K562 (cell line): ENCODE measurements around the gene TMEM95. TPM values are rescaled to one million over a fixed set of nuclear protein-coding genes. Genes with fewer than 3 reads are reported as not detected.
A peak's percentile ranks its signal among the peaks of the same experiment; 100 is the strongest.

ENCODE experiments used
- CCNT2 ChIP-seq: IDR thresholded peaks from 2 replicates; pipeline ENCODE4 v1.6.1; 2011; ENCODE audit warnings: borderline replicate concordance, low read depth, mild to moderate bottlenecking, moderate library complexity, mixed read lengths, low read length; ENCODE audit not compliant: insufficient read length; ENCODE audit errors: extremely low read depth
- KDM2B ChIP-seq: fragments of 250-450 bp; sonication (Bioruptor Pico); IDR thresholded peaks from 2 replicates; pipeline ENCODE4 v1.8.0; 2021; ENCODE audit warnings: mild to moderate bottlenecking, moderate library complexity
- MAZ ChIP-seq, 2 experiments: fragments of 450-650 bp in 1 of 2; sonication (generic) in 1 of 2; formaldehyde crosslinking; IDR thresholded peaks in 1 of 2; conservative IDR thresholded peaks in 1 of 2; 2 replicates each; pipeline versions ENCODE4 v1.4.0 to v1.5.0; 2020; ENCODE audit warnings: mild to moderate bottlenecking in 1 of 2, missing genetic modification reagents in 1 of 2
- NRF1 ChIP-seq, 2 experiments: fragments of 450-650 bp; IDR thresholded peaks in 1 of 2; conservative IDR thresholded peaks in 1 of 2; 2 replicates each; pipeline ENCODE4 v1.6.1; 2014; ENCODE audit warnings: mild to moderate bottlenecking in 2 of 2
- PCBP1 ChIP-seq: fragments of 200-400 bp; formaldehyde crosslinking; IDR thresholded peaks from 2 replicates; pipeline ENCODE4 v1.6.1; 2018; ENCODE audit warnings: mild to moderate bottlenecking, low read depth, low read length; ENCODE audit not compliant: poor library complexity, severe bottlenecking
- PHTF2 ChIP-seq: fragments of 250-450 bp; sonication (Bioruptor Pico); IDR thresholded peaks from 2 replicates; pipeline ENCODE4 v1.5.0; 2021; ENCODE audit warnings: mild to moderate bottlenecking
- U2AF2 ChIP-seq: fragments of 200-400 bp; formaldehyde crosslinking; optimal IDR thresholded peaks from 2 replicates; pipeline ENCODE3; 2017; ENCODE audit warnings: low read depth, mild to moderate bottlenecking, low read length
- YY1 ChIP-seq, 3 experiments: IDR thresholded peaks; 2 replicates each; pipeline ENCODE4 v1.6.1; 2011; ENCODE audit warnings: low read length in 2 of 3, mild to moderate bottlenecking in 2 of 3, moderate library complexity in 2 of 3, borderline replicate concordance in 1 of 3, control low read depth in 1 of 3, low read depth in 1 of 3; ENCODE audit not compliant: insufficient read depth in 3 of 3, insufficient replicate concordance in 2 of 3, control insufficient read depth in 1 of 3, insufficient read length in 1 of 3; ENCODE audit errors: extremely low read depth in 1 of 3
- ZBTB5 ChIP-seq: fragments of 450-650 bp; IDR thresholded peaks from 2 replicates; pipeline ENCODE4 v1.6.1; 2017; ENCODE audit warnings: antibody characterized with exemption
- ZC3H4 ChIP-seq: sonication (generic); formaldehyde crosslinking; IDR thresholded peaks from 2 replicates; pipeline ENCODE4 v1.9.0; 2021; ENCODE audit warnings: missing genetic modification reagents, borderline replicate concordance
- ZNF146 ChIP-seq: IDR thresholded peaks from one replicate; pipeline ENCODE4 v1.6.1; 2018; ENCODE audit warnings: missing compliant biosample characterization; ENCODE audit not compliant: unreplicated experiment
- ZNF395 ChIP-seq: fragments of 200-800 bp; sonication (Bioruptor generic); IDR thresholded peaks from 2 replicates; pipeline ENCODE4 v1.6.1; 2017; ENCODE audit warnings: missing genetic modification characterization, missing compliant biosample characterization
- ZNF639 ChIP-seq, 2 experiments: fragments of 200-800 bp in 1 of 2; sonication (Bioruptor generic) in 1 of 2; sonication (generic) in 1 of 2; formaldehyde crosslinking in 1 of 2; IDR thresholded peaks in 1 of 2; conservative IDR thresholded peaks in 1 of 2; 2 replicates each; pipeline versions ENCODE4 v1.5.0 to v1.6.1; 2016 to 2020; ENCODE audit warnings: missing compliant biosample characterization in 1 of 2, missing genetic modification characterization in 1 of 2, missing genetic modification reagents in 1 of 2
- ZNF740 ChIP-seq, 3 experiments: fragments of 200-800 bp in 1 of 3; sonication (Bioruptor generic) in 1 of 3; sonication (generic) in 1 of 3; formaldehyde crosslinking in 1 of 3; IDR thresholded peaks; 2 replicates each; pipeline versions ENCODE4 v1.6.1 to v1.8.0; 2016 to 2022; ENCODE audit warnings: mild to moderate bottlenecking in 2 of 3, missing compliant biosample characterization in 2 of 3, missing genetic modification characterization in 2 of 3, missing genetic modification reagents in 1 of 3
- polyA plus RNA-seq, 8 experiments: library from polyadenylated mRNA; depleted of rRNA in 4 of 8; stranded (reverse) in 5 of 8; unstranded in 3 of 8; fragments of >200 nt; fragmentation: Nextera tagmentation in 2 of 8; fragmentation: Illumina TruSeq in 1 of 8; extraction: Ambion mirVana in 2 of 8; extraction: Trizol in 1 of 8; gene quantifications; 2 replicates each; pipeline versions ENCODE4 v1.2.1 to v1.2.3, GENCODE V29; 2011 to 2014; ENCODE audit warnings: inconsistent platforms in 1 of 8, missing spikeins in 1 of 8
- total RNA-seq, 7 experiments: library from RNA; depleted of rRNA in 6 of 7; stranded (reverse); fragments of >200 nt in 6 of 7; fragmentation: Illumina TruSeq in 2 of 7; extraction: Trizol in 2 of 7; gene quantifications; 2 replicates each; pipeline versions ENCODE4 v1.2.1 to v1.2.3, GENCODE V29; 2011 to 2021; ENCODE audit warnings: low replicate concordance in 1 of 7

The TMEM95 gene
- total and polyA plus RNA-seq, 9 of the 15 experiments (the other 6 are each of a cell fraction or from before 2014, with no cell fraction given), result not detected

- TF ChIP-seq U2AF2, result no peak
- TF ChIP-seq NRF1 (conservative IDR thresholded peaks at IDR 0.05 in 1 of 2, IDR thresholded peaks at IDR 0.05 in 1 of 2), result peak in 1 of 2 experiments; percentile 12; a peak in 1 of 4 replicates
- no peak for TF ChIP-seq ZC3H4 (CRISPR knock-in tag)
- TF ChIP-seq MAZ (CRISPR knock-in tag; conservative IDR thresholded peaks at IDR 0.05 in 1 of 2, IDR thresholded peaks at IDR 0.05 in 1 of 2), result peak in 1 of 2 experiments; percentile 75; a peak in 2 of 4 replicates
- no peak for TF ChIP-seq PHTF2
- peak; percentile 23 for TF ChIP-seq CCNT2
- no peak; the same call in none of the 2 replicates for TF ChIP-seq ZNF740 (CRISPR knock-in tag; IDR thresholded peaks at IDR 0.05)
- TF ChIP-seq ZNF740 (tag; IDR thresholded peaks at IDR 0.05), result peak in 1 of 2 experiments; percentile 90; a peak in 2 of 4 replicates
- no peak for TF ChIP-seq ZNF146 (CRISPR knock-in tag)
- 0 out of 4 replicates have a peak, but pooled peaks of 1 of the 2 experiments have one; percentile 3 for TF ChIP-seq ZNF639 (CRISPR knock-in tag; conservative IDR thresholded peaks at IDR 0.05 in 1 of 2, IDR thresholded peaks at IDR 0.05 in 1 of 2)
- TF ChIP-seq KDM2B (CRISPR knock-in tag), result no peak
- no peak for TF ChIP-seq ZNF395 (CRISPR knock-in tag)
- peak; percentile 6 for TF ChIP-seq PCBP1
- TF ChIP-seq ZBTB5, result peak; percentile 95
- TF ChIP-seq YY1 (IDR thresholded peaks at IDR 0.05; ENCODE audit: borderline replicate concordance in 1 of 3, control insufficient read depth in 1 of 3, extremely low read depth in 1 of 3, insufficient read depth in 3 of 3, insufficient read length in 1 of 3, insufficient replicate concordance in 2 of 3, low read depth in 1 of 3, low read length in 2 of 3), result peak in 1 of 3 experiments; percentile 32
- TF ChIP-seq, all 486 proteins: peak for 18
Observed at GRCh38 chr17:7404737-7405349, 49.9 kb downstream of the TMEM95 start (continued).
